Measurements from ENCODE around the gene RNF41.

The RNF41 gene

GRCh38 chr12:56190695-56191155 lies 31.0 kb downstream of the RNF41 start:
- TF ChIP-seq, protein P1, sequence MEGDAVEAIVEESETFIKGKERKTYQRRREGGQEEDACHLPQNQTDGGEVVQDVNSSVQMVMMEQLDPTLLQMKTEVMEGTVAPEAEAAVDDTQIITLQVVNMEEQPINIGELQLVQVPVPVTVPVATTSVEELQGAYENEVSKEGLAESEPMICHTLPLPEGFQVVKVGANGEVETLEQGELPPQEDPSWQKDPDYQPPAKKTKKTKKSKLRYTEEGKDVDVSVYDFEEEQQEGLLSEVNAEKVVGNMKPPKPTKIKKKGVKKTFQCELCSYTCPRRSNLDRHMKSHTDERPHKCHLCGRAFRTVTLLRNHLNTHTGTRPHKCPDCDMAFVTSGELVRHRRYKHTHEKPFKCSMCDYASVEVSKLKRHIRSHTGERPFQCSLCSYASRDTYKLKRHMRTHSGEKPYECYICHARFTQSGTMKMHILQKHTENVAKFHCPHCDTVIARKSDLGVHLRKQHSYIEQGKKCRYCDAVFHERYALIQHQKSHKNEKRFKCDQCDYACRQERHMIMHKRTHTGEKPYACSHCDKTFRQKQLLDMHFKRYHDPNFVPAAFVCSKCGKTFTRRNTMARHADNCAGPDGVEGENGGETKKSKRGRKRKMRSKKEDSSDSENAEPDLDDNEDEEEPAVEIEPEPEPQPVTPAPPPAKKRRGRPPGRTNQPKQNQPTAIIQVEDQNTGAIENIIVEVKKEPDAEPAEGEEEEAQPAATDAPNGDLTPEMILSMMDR (IDR thresholded peaks at IDR 0.05; ENCODE audit: low read depth, low read length, missing control alignments) = no peak
- no peak for DNase-seq (ENCODE audit: low read depth)
- H3K4me3 ChIP-seq (ENCODE audit: low read depth, low read length) = peak overlapping the region; percentile 59

DNA sequence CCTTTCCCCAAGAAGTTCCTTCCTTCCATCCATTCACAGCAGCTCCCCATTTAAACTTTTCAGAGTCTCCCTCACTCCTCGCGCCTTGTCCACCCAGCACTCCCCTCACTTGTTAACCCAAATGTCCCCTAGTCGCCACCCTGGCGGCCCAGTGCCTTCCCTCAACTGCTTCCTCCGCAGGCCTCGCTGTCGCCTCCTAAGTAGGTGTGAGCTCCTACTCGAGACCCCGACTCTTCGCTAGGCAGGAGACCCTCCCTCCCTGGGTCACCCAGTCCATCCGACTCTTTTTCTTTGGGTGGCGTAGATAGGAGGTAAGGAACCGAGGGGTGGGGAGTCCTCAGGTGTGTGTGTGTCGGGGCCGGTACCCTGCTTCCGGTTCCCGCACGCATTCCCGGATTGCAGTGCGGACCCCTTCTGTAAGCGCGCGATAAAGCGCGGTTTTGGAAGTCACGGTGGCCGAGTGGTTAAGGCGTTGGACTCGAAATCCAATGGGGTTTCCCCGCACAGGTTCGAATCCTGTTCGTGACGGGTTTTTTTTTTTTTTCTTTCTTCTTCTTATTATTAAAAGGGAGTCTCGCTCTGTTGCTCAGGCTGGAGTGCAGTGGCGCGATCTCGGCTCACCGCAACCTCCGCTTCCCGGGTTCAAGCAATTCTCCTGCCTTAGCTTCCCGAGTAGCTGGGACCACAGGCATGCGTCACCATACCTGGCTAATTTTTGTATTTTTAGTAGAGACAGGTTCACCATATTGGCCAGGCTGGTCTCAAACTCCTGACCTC lies 31.6 kb downstream of the RNF41 start:
- H3K4me3 ChIP-seq (ENCODE audit: low read depth, low read length) = peak overlapping the region; percentile 59
- peak; percentile 55 for DNase-seq (ENCODE audit: low read depth)
- TF ChIP-seq, protein P1 (IDR thresholded peaks at IDR 0.05; ENCODE audit: low read depth, low read length, missing control alignments) = no peak

GRCh38 chr12:56189099-56189917 lies 32.4 kb downstream of the RNF41 start, which contains the start of gene SMARCC2:
SMARCC2 (minus strand) TSS chr12:56189483; CDS start chr12:56189461, 22 bp downstream.
- TF ChIP-seq, protein P1 (IDR thresholded peaks at IDR 0.05; ENCODE audit: low read depth, low read length, missing control alignments) = peak; percentile 79
- peak within 1 kb of the TSS; percentile 96 for H3K4me3 ChIP-seq (ENCODE audit: low read depth, low read length)
- DNase-seq (ENCODE audit: low read depth) = peak; percentile 38

DNA sequence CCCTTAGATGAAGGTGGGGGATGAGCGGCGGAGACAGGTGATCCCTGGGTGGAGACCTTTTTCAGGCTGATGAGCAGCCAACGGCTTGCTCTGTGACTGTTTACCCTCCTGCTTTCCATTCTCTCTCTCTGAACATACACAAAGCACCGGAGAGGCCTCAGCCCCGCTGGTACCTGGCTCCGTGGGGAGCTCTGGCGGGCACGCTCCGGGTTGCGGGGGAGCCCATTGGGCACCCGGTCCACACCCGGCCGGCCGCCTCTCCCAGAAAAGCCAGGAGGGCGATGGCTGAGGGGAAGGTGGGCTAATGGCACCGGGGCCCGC lies 33.0 kb downstream of the RNF41 start:
- DNase-seq (ENCODE audit: low read depth) = no peak
- peak overlapping the region; percentile 96 for H3K4me3 ChIP-seq (ENCODE audit: low read depth, low read length)
- TF ChIP-seq, protein P1 (IDR thresholded peaks at IDR 0.05; ENCODE audit: low read depth, low read length, missing control alignments) = no peak

DNA sequence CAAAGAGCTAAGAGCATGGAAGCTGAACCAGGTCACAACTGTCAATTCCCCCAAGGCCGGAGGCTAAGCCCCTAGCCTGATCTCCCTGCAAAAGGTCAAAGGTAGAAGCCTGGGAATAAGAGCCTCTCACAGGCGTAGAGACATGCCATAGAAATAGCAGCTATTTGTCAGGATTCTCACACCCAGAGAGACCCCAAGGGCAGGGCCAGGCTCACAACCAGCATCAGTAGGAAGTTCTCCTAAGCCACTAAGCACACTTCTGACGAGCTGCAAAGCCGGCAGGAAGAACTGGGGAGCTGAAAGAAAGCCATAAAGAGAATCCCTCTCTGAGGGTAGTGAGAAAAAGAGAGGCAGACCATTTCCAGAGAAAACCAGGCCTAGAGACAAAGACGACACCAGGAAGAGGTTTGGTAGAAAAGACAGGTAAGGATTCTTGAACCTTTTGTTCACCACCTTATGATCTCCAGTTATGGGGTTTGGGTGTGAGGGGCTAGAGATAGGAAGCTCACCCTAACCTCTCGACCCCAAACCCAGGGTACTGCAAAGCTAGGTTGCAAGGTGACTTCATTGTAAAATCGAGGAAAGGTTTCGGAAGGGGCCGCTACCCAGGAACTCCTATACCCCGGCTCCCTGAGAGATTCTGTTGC lies 33.5 kb downstream of the RNF41 start:
- no peak for DNase-seq (ENCODE audit: low read depth)
- H3K4me3 ChIP-seq (ENCODE audit: low read depth, low read length) = peak overlapping the region; percentile 96
- TF ChIP-seq, protein P1 (IDR thresholded peaks at IDR 0.05; ENCODE audit: low read depth, low read length, missing control alignments) = no peak

GRCh38 chr12:56186957-56187356 lies 34.8 kb downstream of the RNF41 start:
- no peak overlapping the region for H3K4me3 ChIP-seq (ENCODE audit: low read depth, low read length)
- TF ChIP-seq, protein P1 (IDR thresholded peaks at IDR 0.05; ENCODE audit: low read depth, low read length, missing control alignments) = no peak
- no peak for DNase-seq (ENCODE audit: low read depth)

Measured in GM12864 (cell line).